ENCODE results near the gene SLN.

GRCh38 chr11:107733518-107733917, 21.7 kb upstream of the SLN start:
- TF ChIP-seq, protein P1, sequence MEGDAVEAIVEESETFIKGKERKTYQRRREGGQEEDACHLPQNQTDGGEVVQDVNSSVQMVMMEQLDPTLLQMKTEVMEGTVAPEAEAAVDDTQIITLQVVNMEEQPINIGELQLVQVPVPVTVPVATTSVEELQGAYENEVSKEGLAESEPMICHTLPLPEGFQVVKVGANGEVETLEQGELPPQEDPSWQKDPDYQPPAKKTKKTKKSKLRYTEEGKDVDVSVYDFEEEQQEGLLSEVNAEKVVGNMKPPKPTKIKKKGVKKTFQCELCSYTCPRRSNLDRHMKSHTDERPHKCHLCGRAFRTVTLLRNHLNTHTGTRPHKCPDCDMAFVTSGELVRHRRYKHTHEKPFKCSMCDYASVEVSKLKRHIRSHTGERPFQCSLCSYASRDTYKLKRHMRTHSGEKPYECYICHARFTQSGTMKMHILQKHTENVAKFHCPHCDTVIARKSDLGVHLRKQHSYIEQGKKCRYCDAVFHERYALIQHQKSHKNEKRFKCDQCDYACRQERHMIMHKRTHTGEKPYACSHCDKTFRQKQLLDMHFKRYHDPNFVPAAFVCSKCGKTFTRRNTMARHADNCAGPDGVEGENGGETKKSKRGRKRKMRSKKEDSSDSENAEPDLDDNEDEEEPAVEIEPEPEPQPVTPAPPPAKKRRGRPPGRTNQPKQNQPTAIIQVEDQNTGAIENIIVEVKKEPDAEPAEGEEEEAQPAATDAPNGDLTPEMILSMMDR (IDR thresholded peaks at IDR 0.05) = no peak
- no peak for TF ChIP-seq POLR2A (IDR thresholded peaks at IDR 0.05)
